Right lobe of liver (tissue), 4 donors: ENCODE results near the gene ECHDC3.

Experiments
- CTCF ChIP-seq, 4 donors: fragments of 200-600 bp in 3 of 4; fragments of 450-650 bp in 1 of 4; IDR thresholded peaks; one replicate each; pipeline versions ENCODE4 v1.5.1 to v1.8.0; 2016 to 2022; ENCODE audit warnings: antibody characterized with exemption in 4 of 4, mild to moderate bottlenecking in 2 of 4
- POLR2A ChIP-seq: fragments of 450-650 bp; IDR thresholded peaks from one replicate; pipeline ENCODE4 v1.6.1; 2017; ENCODE audit warnings: antibody characterized with exemption, mild to moderate bottlenecking
- donor health status: DM: no; HTN: no; CAD: no.
- donor health status: DM: no; HTN: no; CAD: no.
- donor health status: DM: no; HTN: yes; CAD: no.

GRCh38 chr10:11760861-11761260, 18.7 kb downstream of the ECHDC3 start:
- TF ChIP-seq CTCF (IDR thresholded peaks at IDR 0.05) (no peak), POLR2A (no peak)
